Stimulated activated effector memory CD8-positive, alpha-beta T cell treated with anti-CD3 and anti-CD28 coated beads, Interleukin-12 subunit alpha, Interleukin-12 subunit beta, amount 100 ng/mL, for 72 hours (primary cell): ENCODE results near the gene CRYL1.
A peak's percentile ranks its signal among the peaks of the same experiment; 100 is the strongest.

Source experiments
- ATAC-seq: fragments of 150-1000 bp; cut with Tn5 transposase; 2 replicates; pipeline ENCODE4 v1.10.0; 2021
- DNase-seq, 2 donors: peaks; one replicate each; pipeline ENCODE4 v3.0.0; 2021 to 2022; ENCODE audit warnings: low spot score in 2 of 2
- H3K27ac Mint-ChIP-seq: one replicate; pipeline ENCODE4 v1.8.0; 2022; ENCODE audit warnings: mild to moderate bottlenecking, mixed read lengths
- H3K36me3 Mint-ChIP-seq: one replicate; pipeline ENCODE4 v1.8.0; 2022; ENCODE audit warnings: mild to moderate bottlenecking, mixed read lengths
- H3K4me1 Mint-ChIP-seq: one replicate; pipeline ENCODE4 v1.8.0; 2022; ENCODE audit warnings: mixed read lengths
- H3K4me3 Mint-ChIP-seq: one replicate; pipeline ENCODE4 v1.8.0; 2022; ENCODE audit warnings: mild to moderate bottlenecking, mixed read lengths
- H3K9me3 Mint-ChIP-seq: one replicate; pipeline ENCODE4 v1.8.0; 2022; ENCODE audit warnings: mixed read lengths

The CRYL1 gene

GRCh38 chr13:20525601-20526544, at the start of gene CRYL1:
TSS of gene CRYL1 (minus strand) at chr13:20525857. CDS start at chr13:20525794, 63 bp downstream.
- H3K36me3 Mint-ChIP-seq: no peaks in the 10 kb centered on the region
- DNase-seq: peak; percentile 64 to 81
- H3K4me3 Mint-ChIP-seq: peak within 1 kb of the TSS; percentile 75
- peaks cover 29% of the 10 kb centered on the region for H3K4me1 Mint-ChIP-seq
- peak within 1 kb of the TSS; percentile 86 for H3K27ac Mint-ChIP-seq
- peak; percentile 91 for ATAC-seq
- H3K9me3 Mint-ChIP-seq: no peaks in the 10 kb centered on the region

GRCh38 chr13:20573636-20574035, 48.0 kb upstream of the CRYL1 start:
- peaks cover 4% of the 10 kb centered on the region for H3K36me3 Mint-ChIP-seq
- H3K9me3 Mint-ChIP-seq: no peaks in the 10 kb centered on the region
- no peak overlapping the region for H3K27ac Mint-ChIP-seq
- ATAC-seq: no peak
- H3K4me3 Mint-ChIP-seq: no peak overlapping the region
- no peak for DNase-seq
- no peaks in the 10 kb centered on the region for H3K4me1 Mint-ChIP-seq

GRCh38 chr13:20573186-20573585, 47.5 kb upstream of the CRYL1 start:
- H3K4me3 Mint-ChIP-seq: no peak overlapping the region
- no peak for ATAC-seq

GRCh38 chr13:20571676-20572075, 46.0 kb upstream of the CRYL1 start:
- Mint-ChIP-seq H3K27ac (no peak overlapping the region), H3K4me1 (peaks cover 8% of the 10 kb centered on the region), H3K36me3 (peaks cover 4% of the 10 kb centered on the region), H3K4me3 (no peak overlapping the region), H3K9me3 (no peaks in the 10 kb centered on the region)
- DNase-seq: no peak
- ATAC-seq: no peak

More at GRCh38 chr13:20573186-20573585, 47.5 kb upstream of the CRYL1 start:
- Mint-ChIP-seq H3K27ac (no peak overlapping the region), H3K36me3 (peaks cover 4% of the 10 kb centered on the region), H3K9me3 (no peaks in the 10 kb centered on the region), H3K4me1 (no peaks in the 10 kb centered on the region)
- no peak for DNase-seq

- Mint-ChIP-seq H3K4me3 (no peak overlapping the region), H3K9me3 (no peaks in the 10 kb centered on the region), H3K27ac (no peak overlapping the region), H3K4me1 (peaks cover 8% of the 10 kb centered on the region), H3K36me3 (peaks cover 4% of the 10 kb centered on the region)
- ATAC-seq (no peak), DNase-seq (no peak)
Observed at GRCh38 chr13:20570517-20570916, 44.9 kb upstream of the CRYL1 start.

- H3K9me3 Mint-ChIP-seq: peaks cover 6% of the 10 kb centered on the region
- peak overlapping the region; percentile 85 for H3K4me3 Mint-ChIP-seq
- peak overlapping the region; percentile 92 for H3K27ac Mint-ChIP-seq
- peaks cover 14% of the 10 kb centered on the region for H3K4me1 Mint-ChIP-seq
- ATAC-seq (no peak), DNase-seq (no peak)
- H3K36me3 Mint-ChIP-seq: peaks cover 4% of the 10 kb centered on the region
Observed at GRCh38 chr13:20567881-20568528, 42.3 kb upstream of the CRYL1 start.

- H3K9me3 Mint-ChIP-seq: peaks cover 6% of the 10 kb centered on the region
- peak; percentile 94 for ATAC-seq
- H3K4me3 Mint-ChIP-seq: peak within 1 kb of the TSS; percentile 85
- H3K36me3 Mint-ChIP-seq: peaks cover 4% of the 10 kb centered on the region
- DNase-seq: peak; percentile 73 to 95
- peak within 1 kb of the TSS; percentile 92 for H3K27ac Mint-ChIP-seq
- H3K4me1 Mint-ChIP-seq: peaks cover 14% of the 10 kb centered on the region
Observed at GRCh38 chr13:20566898-20567874, 41.5 kb upstream of the CRYL1 start, which contains the start of gene IFT88. TSS of gene IFT88 (plus strand) at chr13:20567157. CDS start at chr13:20574386, 7,229 bp downstream.

- Mint-ChIP-seq H3K36me3 (no peaks in the 10 kb centered on the region), H3K9me3 (peaks cover 6% of the 10 kb centered on the region), H3K4me3 (peak overlapping the region; percentile 85), H3K4me1 (peaks cover 14% of the 10 kb centered on the region), H3K27ac (peak overlapping the region; percentile 92)
- ATAC-seq: no peak
- peak in 1 of 2 donors; percentile 14 for DNase-seq
Observed at GRCh38 chr13:20566468-20566897, 40.8 kb upstream of the CRYL1 start.

- H3K9me3 Mint-ChIP-seq: peaks cover 6% of the 10 kb centered on the region
- H3K36me3 Mint-ChIP-seq: no peaks in the 10 kb centered on the region
- DNase-seq (no peak), ATAC-seq (no peak)
- no peak overlapping the region for H3K4me3 Mint-ChIP-seq
- no peak overlapping the region for H3K27ac Mint-ChIP-seq
- peaks cover 14% of the 10 kb centered on the region for H3K4me1 Mint-ChIP-seq
Observed at GRCh38 chr13:20565115-20565736, 39.6 kb upstream of the CRYL1 start.

GRCh38 chr13:20561741-20562140, 36.1 kb upstream of the CRYL1 start:
- no peak for ATAC-seq
- peaks cover 13% of the 10 kb centered on the region for H3K4me1 Mint-ChIP-seq
- H3K27ac Mint-ChIP-seq: no peak overlapping the region
- H3K9me3 Mint-ChIP-seq: peaks cover 6% of the 10 kb centered on the region
- no peaks in the 10 kb centered on the region for H3K36me3 Mint-ChIP-seq
- no peak overlapping the region for H3K4me3 Mint-ChIP-seq
- no peak for DNase-seq

GRCh38 chr13:20559659-20560356, 34.2 kb upstream of the CRYL1 start:
- Mint-ChIP-seq H3K27ac (peak overlapping the region; percentile 26), H3K4me1 (peaks cover 6% of the 10 kb centered on the region), H3K9me3 (peaks cover 2% of the 10 kb centered on the region), H3K36me3 (no peaks in the 10 kb centered on the region), H3K4me3 (no peak overlapping the region)
- ATAC-seq: peak; percentile 69
- DNase-seq: no peak

GRCh38 chr13:20558982-20559381, 33.3 kb upstream of the CRYL1 start:
- Mint-ChIP-seq H3K4me3 (no peak overlapping the region), H3K9me3 (no peaks in the 10 kb centered on the region), H3K27ac (no peak overlapping the region), H3K4me1 (peaks cover 6% of the 10 kb centered on the region), H3K36me3 (no peaks in the 10 kb centered on the region)
- ATAC-seq: no peak
- no peak for DNase-seq

- DNase-seq: no peak
- H3K4me3 Mint-ChIP-seq: no peak overlapping the region
- no peak for ATAC-seq
- H3K9me3 Mint-ChIP-seq: no peaks in the 10 kb centered on the region
- H3K4me1 Mint-ChIP-seq: no peaks in the 10 kb centered on the region
- no peak overlapping the region for H3K27ac Mint-ChIP-seq
- no peaks in the 10 kb centered on the region for H3K36me3 Mint-ChIP-seq
Observed at GRCh38 chr13:20553311-20553710, 27.7 kb upstream of the CRYL1 start.

- DNase-seq (no peak), ATAC-seq (peak; percentile 21)
- no peak overlapping the region for H3K4me3 Mint-ChIP-seq
- no peak overlapping the region for H3K27ac Mint-ChIP-seq
- H3K9me3 Mint-ChIP-seq: no peaks in the 10 kb centered on the region
- H3K36me3 Mint-ChIP-seq: no peaks in the 10 kb centered on the region
- H3K4me1 Mint-ChIP-seq: no peaks in the 10 kb centered on the region
Observed at GRCh38 chr13:20550799-20551198, 25.1 kb upstream of the CRYL1 start.
